Measurements from ENCODE around the gene SLIT3. TPM values are rescaled to one million over a fixed set of nuclear protein-coding genes. Genes with fewer than 3 reads are reported as not detected.
A peak's percentile ranks its signal among the peaks of the same experiment; 100 is the strongest.

Gene SLIT3
- total RNA-seq, 1 experiment from 2014 or later: 0.44 TPM

DNA sequence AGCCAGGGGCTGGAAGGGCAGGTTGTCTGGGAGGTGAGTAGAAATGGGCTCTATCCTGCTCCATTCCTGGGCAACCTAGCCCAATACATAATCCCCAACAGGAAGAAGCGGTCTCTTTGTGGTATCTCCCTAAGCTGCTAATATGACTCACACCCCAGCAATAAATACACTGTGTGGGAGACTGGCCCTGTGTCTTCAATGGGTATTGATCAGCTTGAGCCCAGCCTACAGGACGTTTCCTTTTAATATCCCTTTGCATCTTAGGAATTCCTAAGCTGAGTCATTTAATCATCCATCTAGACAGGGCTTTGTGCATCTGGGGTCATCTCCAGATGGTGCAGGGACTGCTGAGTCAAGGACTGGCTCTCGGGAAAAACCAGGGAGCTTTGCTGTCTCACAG is 514.8 kb downstream of the SLIT3 start:
- Histone ChIP-seq H3K4me2 (ENCODE audit: low read length) (no peak overlapping the region), H3K27me3 (ENCODE audit: low read length) (peaks cover 86% of the 10 kb centered on the region), H3K9me3 (ENCODE audit: low read length) (no peaks in the 10 kb centered on the region), H3K36me3 (ENCODE audit: low read depth, low read length) (no peaks in the 10 kb centered on the region), H3K9me2 (replicated peaks; ENCODE audit: low read length) (no peaks in the 10 kb centered on the region), H3F3A (ENCODE audit: low read length, unreplicated experiment) (no peaks in the 10 kb centered on the region), H4K20me1 (ENCODE audit: low read length) (no peaks in the 10 kb centered on the region), H3K4me3 (ENCODE audit: low read length) (no peak overlapping the region), H2AFZ (ENCODE audit: low read length) (no peak overlapping the region), H3K27ac (ENCODE audit: low read length) (no peak overlapping the region), H3K4me1 (ENCODE audit: insufficient read depth, low read length) (no peaks in the 10 kb centered on the region), H3K79me2 (ENCODE audit: low read length) (no peaks in the 10 kb centered on the region), H3K9ac (ENCODE audit: low read length) (no peak overlapping the region)
- no TSS peak for BruUV-seq (replicated peaks)
- ChIA-PET POLR2A (ENCODE audit: unreplicated experiment) (no interaction called here), CTCF (no interaction called here)
- DNase-seq (peak; percentile 9), ATAC-seq (0 out of 2 replicates have a peak, but pooled peaks have one; percentile 38)
- TF ChIP-seq EZH2 (IDR thresholded peaks at IDR 0.05; ENCODE audit: low read length, unreplicated experiment) (no peak), EZH2phosphoT487 (IDR thresholded peaks at IDR 0.05; ENCODE audit: borderline replicate concordance, low read length) (no peak)
- TF ChIP-seq, protein P1, sequence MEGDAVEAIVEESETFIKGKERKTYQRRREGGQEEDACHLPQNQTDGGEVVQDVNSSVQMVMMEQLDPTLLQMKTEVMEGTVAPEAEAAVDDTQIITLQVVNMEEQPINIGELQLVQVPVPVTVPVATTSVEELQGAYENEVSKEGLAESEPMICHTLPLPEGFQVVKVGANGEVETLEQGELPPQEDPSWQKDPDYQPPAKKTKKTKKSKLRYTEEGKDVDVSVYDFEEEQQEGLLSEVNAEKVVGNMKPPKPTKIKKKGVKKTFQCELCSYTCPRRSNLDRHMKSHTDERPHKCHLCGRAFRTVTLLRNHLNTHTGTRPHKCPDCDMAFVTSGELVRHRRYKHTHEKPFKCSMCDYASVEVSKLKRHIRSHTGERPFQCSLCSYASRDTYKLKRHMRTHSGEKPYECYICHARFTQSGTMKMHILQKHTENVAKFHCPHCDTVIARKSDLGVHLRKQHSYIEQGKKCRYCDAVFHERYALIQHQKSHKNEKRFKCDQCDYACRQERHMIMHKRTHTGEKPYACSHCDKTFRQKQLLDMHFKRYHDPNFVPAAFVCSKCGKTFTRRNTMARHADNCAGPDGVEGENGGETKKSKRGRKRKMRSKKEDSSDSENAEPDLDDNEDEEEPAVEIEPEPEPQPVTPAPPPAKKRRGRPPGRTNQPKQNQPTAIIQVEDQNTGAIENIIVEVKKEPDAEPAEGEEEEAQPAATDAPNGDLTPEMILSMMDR (conservative IDR thresholded peaks at IDR 0.05; ENCODE audit: low read depth, low read length): no peak
- intact Hi-C loops (cut with micrococcal nuclease): no loop called here

DNA sequence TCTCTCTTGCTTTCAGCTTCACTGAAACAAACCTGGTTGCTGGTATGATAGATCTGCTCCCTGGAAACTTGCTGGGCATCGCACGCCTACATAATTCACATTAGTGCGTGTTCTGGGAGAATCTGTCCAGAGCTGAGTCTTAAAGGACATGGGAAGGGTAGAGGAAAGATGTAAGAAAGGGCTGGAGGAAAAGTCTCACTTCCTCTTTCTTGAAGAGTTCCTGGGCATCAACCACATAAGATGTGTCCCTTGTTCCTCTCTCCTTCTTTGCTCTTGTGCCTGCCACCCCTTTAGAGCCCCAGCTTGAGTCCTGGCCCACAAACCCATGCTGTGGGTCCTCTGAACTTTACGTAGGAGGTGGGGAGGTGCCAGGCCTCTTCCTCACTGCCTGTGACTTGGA is 516.5 kb downstream of the SLIT3 start:
- Histone ChIP-seq H3K4me1 (ENCODE audit: insufficient read depth, low read length) (no peaks in the 10 kb centered on the region), H4K20me1 (ENCODE audit: low read length) (no peaks in the 10 kb centered on the region), H3K4me3 (ENCODE audit: low read length) (no peak overlapping the region), H3F3A (ENCODE audit: low read length, unreplicated experiment) (no peaks in the 10 kb centered on the region), H3K9me3 (ENCODE audit: low read length) (no peaks in the 10 kb centered on the region), H3K4me2 (ENCODE audit: low read length) (no peak overlapping the region), H3K36me3 (ENCODE audit: low read depth, low read length) (no peaks in the 10 kb centered on the region), H3K9ac (ENCODE audit: low read length) (no peak overlapping the region), H3K79me2 (ENCODE audit: low read length) (no peaks in the 10 kb centered on the region), H2AFZ (ENCODE audit: low read length) (no peak overlapping the region), H3K9me2 (replicated peaks; ENCODE audit: low read length) (no peaks in the 10 kb centered on the region), H3K27me3 (ENCODE audit: low read length) (peaks cover 78% of the 10 kb centered on the region), H3K27ac (ENCODE audit: low read length) (no peak overlapping the region)
- TF ChIP-seq, protein P1 (conservative IDR thresholded peaks at IDR 0.05; ENCODE audit: low read depth, low read length): no peak
- no peak for TF ChIP-seq EZH2 (IDR thresholded peaks at IDR 0.05; ENCODE audit: low read length, unreplicated experiment)
- no peak for TF ChIP-seq EZH2phosphoT487 (IDR thresholded peaks at IDR 0.05; ENCODE audit: borderline replicate concordance, low read length)
- ATAC-seq (no peak), DNase-seq (no peak)
- CTCF ChIA-PET: no interaction called here
- intact Hi-C loops (cut with micrococcal nuclease): no loop called here
- no TSS peak for BruUV-seq (replicated peaks)
- POLR2A ChIA-PET (ENCODE audit: unreplicated experiment): no interaction called here

DNA sequence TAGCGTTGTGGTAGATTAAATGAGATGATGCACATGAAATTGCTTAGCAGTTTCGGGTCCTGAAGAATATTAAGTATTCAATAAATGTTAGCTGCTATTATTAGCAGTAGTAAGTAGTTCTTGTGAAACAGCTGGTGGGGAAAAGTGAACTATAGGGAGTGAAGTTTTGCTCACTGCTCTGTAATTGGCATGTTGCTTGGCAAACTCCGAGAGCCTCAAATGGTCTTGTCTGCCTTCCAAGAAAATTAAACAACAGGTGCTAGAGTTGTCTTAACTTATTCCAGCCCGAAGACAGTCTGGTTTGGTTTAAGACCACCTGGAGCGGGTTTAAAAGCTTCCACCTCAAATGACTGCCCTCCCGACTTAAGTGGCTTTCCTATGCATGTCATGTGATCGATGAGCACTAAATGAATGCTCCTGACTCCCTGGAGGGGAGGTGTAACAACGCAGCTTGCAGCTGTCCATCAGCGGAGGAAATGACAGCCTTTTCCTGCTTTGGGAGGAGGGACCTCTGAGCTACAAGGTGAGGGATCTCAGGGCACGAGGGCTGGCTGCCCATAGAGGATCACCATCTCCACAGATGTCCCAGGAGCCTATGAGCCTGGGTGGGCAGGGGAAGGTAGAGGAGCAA is 518.9 kb downstream of the SLIT3 start:
- no peaks in the 10 kb centered on the region for H4K20me1 ChIP-seq (ENCODE audit: low read length)
- DNase-seq (no peak), ATAC-seq (no peak)
- H3K27ac ChIP-seq (ENCODE audit: low read length): no peak overlapping the region
- H3K4me1 ChIP-seq (ENCODE audit: insufficient read depth, low read length): no peaks in the 10 kb centered on the region
- no peak overlapping the region for H2AFZ ChIP-seq (ENCODE audit: low read length)
- no peaks in the 10 kb centered on the region for H3K9me3 ChIP-seq (ENCODE audit: low read length)
- no peaks in the 10 kb centered on the region for H3K79me2 ChIP-seq (ENCODE audit: low read length)
- ChIA-PET CTCF (no interaction called here), POLR2A (ENCODE audit: unreplicated experiment) (interaction anchor here (0.6 kb wide), 1 partner anchor 110 kb away, joined by 3 read pairs; no protein-coding TSS in a partner anchor)
- H3K4me3 ChIP-seq (ENCODE audit: low read length): no peak overlapping the region
- no peak overlapping the region for H3K9ac ChIP-seq (ENCODE audit: low read length)
- no peak overlapping the region for H3K4me2 ChIP-seq (ENCODE audit: low read length)
- intact Hi-C loops (cut with micrococcal nuclease): no loop called here
- no peaks in the 10 kb centered on the region for H3K9me2 ChIP-seq (replicated peaks; ENCODE audit: low read length)
- TF ChIP-seq EZH2phosphoT487 (IDR thresholded peaks at IDR 0.05; ENCODE audit: borderline replicate concordance, low read length) (no peak), EZH2 (IDR thresholded peaks at IDR 0.05; ENCODE audit: low read length, unreplicated experiment) (no peak)
- TF ChIP-seq, protein P1 (conservative IDR thresholded peaks at IDR 0.05; ENCODE audit: low read depth, low read length): no peak
- no peaks in the 10 kb centered on the region for H3K36me3 ChIP-seq (ENCODE audit: low read depth, low read length)
- BruUV-seq (replicated peaks): no TSS peak
- H3K27me3 ChIP-seq (ENCODE audit: low read length): peaks cover 80% of the 10 kb centered on the region
- no peaks in the 10 kb centered on the region for H3F3A ChIP-seq (ENCODE audit: low read length, unreplicated experiment)

Measured in PC-3 (cell line).